Right forelimb (tissue), 1 donor: ENCODE data around the gene GOSR2.
"Not testable (repeated sequence)": the region's sequence is repeated elsewhere in the genome, so short reads cannot be mapped to it uniquely, and the experiment has no call there.

Experiments used
- DNase-seq: peaks from one replicate; pipeline ENCODE4 v3.0.0-alpha.2; 2018

The GOSR2 gene

DNA sequence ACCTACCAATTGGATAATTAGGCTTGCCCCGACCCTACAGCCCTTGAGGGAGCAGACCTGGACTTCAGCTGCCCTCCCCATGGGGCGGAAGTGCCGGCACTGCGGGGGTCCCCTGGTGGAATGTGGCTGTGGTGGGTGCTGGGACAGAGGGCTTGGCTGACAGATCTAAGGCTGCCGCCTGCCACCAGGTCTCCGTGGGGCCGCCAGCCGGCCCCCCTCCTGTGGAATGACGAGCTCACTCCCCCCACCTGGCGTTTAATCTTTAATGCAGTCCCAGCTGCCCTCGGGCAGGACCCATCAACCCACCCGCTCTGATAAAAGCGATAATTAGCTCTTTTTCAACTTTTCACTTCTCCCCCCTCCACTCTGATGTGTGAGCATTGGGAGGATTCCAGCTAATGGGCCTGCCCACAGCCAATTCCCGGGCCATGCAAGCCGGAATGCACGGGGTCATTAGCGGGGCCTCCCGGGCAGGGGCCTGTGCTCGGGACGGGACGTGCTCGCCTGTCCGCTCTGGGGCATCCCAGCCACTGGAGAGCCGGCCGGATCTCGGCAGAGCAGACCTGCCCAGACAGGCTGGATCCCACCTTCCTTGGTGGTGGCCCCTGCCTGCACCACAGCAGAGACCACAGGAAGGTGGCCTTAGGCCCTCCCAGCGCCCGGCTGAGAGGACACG is 28.3 kb upstream of the GOSR2 start:
- DNase-seq, result no peak

DNA sequence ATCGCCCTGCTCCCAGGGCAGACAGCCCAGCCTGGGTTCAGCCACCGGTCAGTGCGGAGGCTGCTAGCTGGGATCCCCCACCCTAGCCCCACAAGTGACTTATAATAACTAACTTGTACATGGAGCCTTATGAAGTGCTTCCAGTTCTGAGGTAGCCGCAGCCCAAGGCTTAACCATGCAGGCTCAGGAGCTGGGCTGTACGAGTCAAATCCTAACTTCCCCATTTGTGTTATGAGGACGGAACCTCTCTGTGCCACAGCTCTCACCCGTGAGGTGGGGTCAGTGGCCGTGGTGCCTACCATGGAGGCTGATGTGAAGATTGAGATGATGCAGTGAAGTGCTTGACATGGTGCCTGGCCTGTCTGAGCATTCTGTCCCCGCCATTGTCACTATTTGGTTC is 27.8 kb upstream of the GOSR2 start:
- DNase-seq, result no peak

GRCh38 chr17:46896991-46897390 is 26.0 kb upstream of the GOSR2 start:
- DNase-seq, result no peak

GRCh38 chr17:46898364-46898763 is 24.6 kb upstream of the GOSR2 start:
- DNase-seq, result no peak

DNA sequence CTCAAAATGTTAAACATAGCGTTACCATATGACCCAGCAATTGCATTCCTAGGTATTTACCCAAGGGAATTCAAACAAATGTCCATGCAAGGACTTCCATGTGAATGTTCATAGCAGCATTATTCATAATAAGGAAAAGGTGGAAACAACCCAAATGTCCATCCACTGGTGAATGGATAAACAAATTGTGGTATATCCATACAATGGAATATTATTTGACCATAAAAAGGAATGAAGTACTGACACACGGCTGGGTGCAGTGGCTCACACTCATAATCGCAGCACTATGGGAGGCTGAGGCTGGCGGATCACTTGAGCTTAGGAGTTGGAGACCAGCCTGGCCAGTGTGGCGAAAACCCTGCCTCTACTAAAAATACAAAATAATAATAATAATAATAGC is 24.1 kb upstream of the GOSR2 start:
- no peak for DNase-seq

- DNase-seq, result no peak
These were observed 21.7 kb upstream of the GOSR2 start for GRCh38 chr17:46901291-46901690.

GRCh38 chr17:46903762-46904672 is 18.9 kb upstream of the GOSR2 start:
- DNase-seq, result no peak

DNA sequence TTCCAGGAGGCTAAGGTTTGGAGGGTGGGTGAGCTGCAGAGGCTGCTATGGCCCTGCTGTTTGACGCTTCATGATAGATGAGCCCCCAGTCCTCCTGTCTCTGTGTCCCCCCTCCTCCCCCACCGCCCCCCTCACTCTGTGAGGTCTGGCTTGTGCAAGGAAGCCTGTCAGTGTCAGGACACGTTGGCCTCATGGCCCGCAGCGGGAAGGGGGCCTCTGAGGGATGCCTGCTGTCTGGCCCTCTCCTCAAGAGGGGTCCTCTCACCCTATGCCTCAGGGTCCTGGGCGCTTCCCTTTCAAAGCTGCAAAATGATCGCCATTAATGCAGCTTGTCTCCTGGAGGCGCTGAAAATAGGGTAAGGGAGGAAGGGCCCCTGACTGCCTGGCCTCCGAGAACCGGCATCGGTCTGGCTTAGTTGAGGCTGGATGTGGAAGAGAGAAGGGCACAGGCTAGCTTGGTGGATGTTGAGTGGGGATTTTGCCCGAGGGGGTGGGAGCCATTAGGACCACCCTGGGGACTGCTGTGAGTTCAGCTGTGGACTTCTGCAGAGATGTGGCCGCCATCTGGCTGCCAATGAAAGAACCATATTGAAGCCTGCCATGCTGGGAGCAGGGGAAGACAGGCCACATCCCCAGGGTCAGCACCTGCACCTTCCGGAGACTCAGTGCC is 14.8 kb upstream of the GOSR2 start:
- no peak for DNase-seq

DNA sequence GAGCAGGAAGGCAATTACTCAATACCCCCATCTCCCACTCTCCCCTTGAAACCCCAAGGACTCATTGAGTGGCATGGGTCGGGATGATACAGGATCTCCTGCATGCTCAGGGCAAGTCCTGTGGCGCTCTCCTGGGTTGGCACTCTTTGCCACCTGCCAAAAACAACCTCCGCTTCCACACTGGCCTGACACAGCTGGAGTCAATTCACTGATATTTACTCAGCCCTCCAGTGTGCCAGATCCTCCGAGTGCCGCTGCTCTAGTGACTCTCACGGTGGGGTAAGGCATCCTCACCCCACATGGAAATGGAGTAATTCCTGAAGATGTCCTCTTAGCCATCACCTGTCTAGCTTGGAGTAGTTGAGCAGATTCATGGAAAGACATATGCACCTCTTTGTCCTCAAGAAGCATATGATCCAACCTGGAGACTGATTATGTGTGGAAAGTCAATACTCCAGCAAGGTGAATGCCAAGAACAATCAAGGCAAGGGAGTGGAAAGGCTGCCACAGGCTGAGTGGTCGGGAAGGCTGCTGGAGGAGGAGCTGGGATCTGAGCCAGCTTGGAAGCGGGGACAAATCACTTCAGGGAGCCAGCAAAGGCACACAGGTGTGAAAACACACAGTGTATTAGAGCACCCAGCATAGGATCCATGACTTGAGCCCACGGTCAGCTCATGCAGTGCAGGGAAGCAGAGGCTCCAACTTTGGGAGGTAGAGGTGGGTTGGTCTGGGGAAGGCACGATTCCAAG is 12.6 kb upstream of the GOSR2 start:
- no peak for DNase-seq

DNA sequence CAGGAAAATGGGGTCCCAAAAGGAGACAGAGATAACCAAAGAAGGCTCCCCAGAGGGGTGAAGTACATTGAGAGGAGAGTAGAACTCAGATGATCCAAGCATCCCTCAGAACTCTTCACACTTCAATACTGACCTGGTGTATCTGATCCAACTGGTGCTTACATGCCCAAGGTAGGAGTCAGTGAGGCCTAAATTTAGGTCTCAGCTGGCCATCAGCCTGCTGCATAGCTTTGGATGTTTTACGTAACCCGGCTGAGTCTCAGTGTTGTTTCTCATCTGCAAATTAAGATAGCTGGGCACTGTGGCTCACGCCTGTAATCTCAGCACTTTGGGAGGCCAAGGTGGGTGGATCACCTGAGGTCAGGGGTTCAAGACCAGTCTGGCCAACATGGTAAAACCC is 11.6 kb upstream of the GOSR2 start:
- DNase-seq, result no peak

GRCh38 chr17:46915596-46915995 is 7.4 kb upstream of the GOSR2 start:
- no peak for DNase-seq

- DNase-seq, result no peak
These were observed 6.7 kb upstream of the GOSR2 start for GRCh38 chr17:46916211-46916610.

GRCh38 chr17:46916623-46917022 is 6.3 kb upstream of the GOSR2 start:
- DNase-seq, result no peak

GRCh38 chr17:46917041-46917440 is 5.9 kb upstream of the GOSR2 start:
- no peak for DNase-seq

GRCh38 chr17:46917516-46917915 is 5.4 kb upstream of the GOSR2 start:
- DNase-seq, result no peak

- not testable (repeated sequence) for DNase-seq
These were observed 998 bp upstream of the GOSR2 start for GRCh38 chr17:46921962-46922361.

DNA sequence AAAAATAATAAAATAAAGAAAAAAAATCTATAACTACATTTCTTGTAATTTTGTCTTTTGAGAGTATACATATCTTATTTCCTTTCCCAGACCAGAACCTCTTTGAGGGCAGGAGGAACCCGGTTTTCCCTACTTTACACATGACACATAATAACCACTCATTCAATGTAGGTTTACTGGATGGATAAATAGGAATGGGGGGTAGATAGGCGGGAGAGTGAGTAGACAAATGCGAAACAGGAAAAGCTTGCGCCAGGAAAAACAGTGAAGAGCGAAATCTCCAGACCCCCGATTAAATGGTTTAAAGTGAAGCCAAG is 515 bp upstream of the GOSR2 start:
- DNase-seq, result no peak

DNA sequence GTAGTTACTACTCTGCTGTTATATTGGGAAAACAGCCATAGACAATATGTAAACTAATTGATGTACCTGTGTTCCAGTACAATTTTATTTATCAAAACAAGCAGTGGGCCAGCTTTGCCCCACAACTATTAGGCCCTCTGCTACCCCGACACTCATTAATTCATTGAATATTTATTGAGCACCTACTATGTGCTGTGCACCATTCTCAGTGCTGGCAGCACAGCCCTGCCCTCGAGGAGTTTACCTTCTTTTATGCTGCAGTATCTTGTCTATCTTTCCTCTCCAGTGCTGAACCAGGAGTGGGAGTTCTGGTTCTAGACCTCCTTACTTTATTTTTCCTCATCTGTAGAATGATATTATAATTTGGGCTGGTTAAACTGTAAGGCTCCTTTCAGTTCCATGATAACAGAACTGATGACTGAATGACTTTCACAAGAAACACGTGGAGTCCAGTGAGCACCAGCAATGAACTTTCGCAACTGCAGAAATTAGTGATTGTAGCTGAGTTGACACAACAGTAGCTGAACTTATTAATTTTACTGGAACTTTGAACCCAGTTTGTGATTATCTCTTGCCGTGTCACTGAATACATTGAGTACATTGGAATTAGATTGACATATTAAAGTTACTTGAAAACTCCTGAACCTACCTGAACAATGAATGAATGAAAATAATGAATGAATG is 2.4 kb downstream of the GOSR2 start:
- DNase-seq, result no peak

- no peak for DNase-seq
These were observed 5.7 kb downstream of the GOSR2 start for GRCh38 chr17:46928467-46929261.

DNA sequence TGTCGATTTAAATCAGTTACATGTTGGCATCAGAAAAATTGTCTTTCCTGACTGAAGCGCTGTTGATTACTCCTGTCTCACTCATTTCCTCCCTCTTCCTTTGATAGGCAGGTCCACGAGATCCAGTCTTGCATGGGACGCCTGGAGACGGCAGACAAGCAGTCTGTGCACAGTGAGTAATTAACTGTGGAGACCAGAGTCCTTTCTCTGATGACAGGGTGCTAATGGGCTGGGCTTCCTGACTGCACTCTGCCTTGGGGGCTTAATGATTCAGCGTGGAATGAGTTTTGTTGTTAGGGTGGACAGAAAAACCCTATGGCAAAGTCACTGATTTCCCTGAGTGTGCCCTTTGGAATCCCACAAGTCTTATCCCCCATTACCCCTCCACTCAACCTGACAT is 6.5 kb downstream of the GOSR2 start:
- DNase-seq, result no peak

DNA sequence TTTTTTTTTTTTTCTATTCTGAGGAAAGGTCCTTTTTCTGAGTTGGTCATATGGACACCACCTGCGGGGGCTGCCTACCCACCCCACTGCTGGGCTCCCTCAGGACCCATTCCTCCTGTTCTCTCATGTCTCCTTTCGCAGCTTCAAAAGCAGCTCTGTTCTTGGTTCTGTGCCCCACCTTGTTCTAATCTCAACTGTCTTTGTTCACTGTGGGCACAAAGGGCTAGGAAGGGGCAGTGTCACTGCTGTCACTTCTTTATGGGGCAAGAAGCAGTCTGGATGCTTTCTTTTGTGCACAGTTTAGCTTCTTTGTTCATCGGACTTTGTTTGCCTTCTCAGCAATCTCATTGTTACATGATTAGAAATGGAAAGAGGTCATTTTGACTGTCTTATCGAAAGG is 7.1 kb downstream of the GOSR2 start:
- no peak for DNase-seq

- no peak for DNase-seq
These were observed 8.6 kb downstream of the GOSR2 start for GRCh38 chr17:46931596-46931995.
